HepG2 (cell line): ENCODE measurements around the gene ARIH2. TPM values are rescaled to one million over a fixed set of nuclear protein-coding genes. Genes with fewer than 3 reads are reported as not detected.
A peak's percentile ranks its signal among the peaks of the same experiment; 100 is the strongest.

Experiments used
- CC2D1A ChIP-seq: sonication (generic); formaldehyde crosslinking; IDR thresholded peaks from 2 replicates; pipeline ENCODE4 v1.8.1; 2023; ENCODE audit warnings: mild to moderate bottlenecking, missing genetic modification reagents
- ELF1 ChIP-seq: sonication (generic); formaldehyde crosslinking; IDR thresholded peaks from 2 replicates; pipeline ENCODE4 v1.4.0; 2020; ENCODE audit warnings: missing genetic modification reagents
- FOXK1 ChIP-seq: sonication (generic); formaldehyde crosslinking; IDR thresholded peaks from 2 replicates; pipeline ENCODE4 v1.4.0; 2020; ENCODE audit warnings: low read depth, missing genetic modification reagents, borderline replicate concordance
- GATAD2A ChIP-seq: IDR thresholded peaks from 2 replicates; pipeline ENCODE4 v1.6.1; 2016
- HMGA1 ChIP-seq: sonication (generic); formaldehyde crosslinking; conservative IDR thresholded peaks from 2 replicates; pipeline ENCODE4 v1.4.0; 2020; ENCODE audit warnings: missing genetic modification reagents
- HNRNPL ChIP-seq: fragments of 200-400 bp; formaldehyde crosslinking; IDR thresholded peaks from 2 replicates; pipeline ENCODE4 v1.6.1; 2017; ENCODE audit warnings: mild to moderate bottlenecking, low read depth, low read length
- MAFK ChIP-seq, 2 experiments: IDR thresholded peaks in 1 of 2; conservative IDR thresholded peaks in 1 of 2; 2 replicates each; pipeline ENCODE4 v1.6.1; 2011; ENCODE audit warnings: improper control_type of control experiment in 2 of 2, low read length in 2 of 2
- NR2F6 ChIP-seq, 2 experiments: IDR thresholded peaks; 2 replicates each; pipeline ENCODE4 v1.6.1; 2016; ENCODE audit warnings: antibody characterized with exemption in 1 of 2, mild to moderate bottlenecking in 1 of 2
- SMC3 ChIP-seq: IDR thresholded peaks from 2 replicates; pipeline ENCODE4 v1.6.1; 2011; ENCODE audit warnings: low read length, improper control_type of control experiment
- SP5 ChIP-seq: IDR thresholded peaks from 2 replicates; pipeline ENCODE4 v1.6.1; 2016; ENCODE audit warnings: low read depth, borderline replicate concordance
- ZBTB20 ChIP-seq: sonication (generic); formaldehyde crosslinking; IDR thresholded peaks from 2 replicates; pipeline ENCODE4 v1.8.1; 2023; ENCODE audit warnings: missing genetic modification reagents, low read depth, mild to moderate bottlenecking, borderline replicate concordance
- ZFP41 ChIP-seq: sonication (generic); formaldehyde crosslinking; IDR thresholded peaks from 2 replicates; pipeline ENCODE4 v1.4.0; 2020; ENCODE audit warnings: mild to moderate bottlenecking, missing genetic modification reagents, borderline replicate concordance
- ZMAT3 ChIP-seq: sonication (generic); formaldehyde crosslinking; conservative IDR thresholded peaks from 2 replicates; pipeline ENCODE4 v1.7.0; 2021; ENCODE audit warnings: missing genetic modification reagents
- ZNF441 ChIP-seq: sonication (generic); formaldehyde crosslinking; IDR thresholded peaks from 2 replicates; pipeline ENCODE4 v1.7.0; 2021; ENCODE audit warnings: missing genetic modification reagents, borderline replicate concordance
- ZNF557 ChIP-seq: sonication (generic); formaldehyde crosslinking; IDR thresholded peaks from 2 replicates; pipeline ENCODE4 v1.4.0; 2020; ENCODE audit warnings: missing genetic modification reagents
- polyA plus RNA-seq, 8 experiments: library from polyadenylated mRNA; depleted of rRNA in 3 of 8; stranded (reverse) in 7 of 8; unstranded in 1 of 8; fragments of >200 nt; fragmentation: Illumina TruSeq in 4 of 8; extraction: Trizol in 4 of 8; gene quantifications; 2 replicates each; pipeline versions ENCODE4 v1.2.1 to v1.2.3, GENCODE V29; 2011 to 2016; ENCODE audit warnings: low read depth in 4 of 8, missing spikeins in 1 of 8, mixed read lengths in 1 of 8; ENCODE audit not compliant: insufficient read depth in 1 of 8
- total RNA-seq, 5 experiments: library from RNA; depleted of rRNA; stranded (reverse); fragments of >200 nt; fragmentation: Illumina TruSeq; extraction: Trizol; gene quantifications; 2 replicates each; pipeline ENCODE4 v1.2.3, GENCODE V29; 2016; ENCODE audit warnings: low read depth in 1 of 5
- TF ChIP-seq, protein P1 (sequence below): IDR thresholded peaks from 2 replicates; pipeline ENCODE4 v1.6.1; 2018; ENCODE audit warnings: missing genetic modification reagents, mild to moderate bottlenecking, missing compliant biosample characterization
- TF ChIP-seq, protein P2 (sequence below): sonication (generic); formaldehyde crosslinking; conservative IDR thresholded peaks from 2 replicates; pipeline ENCODE4 v1.4.0; 2020; ENCODE audit warnings: missing genetic modification reagents
- TF ChIP-seq, protein P3 (sequence below): IDR thresholded peaks from 2 replicates; pipeline ENCODE4 v1.6.1; 2012; ENCODE audit warnings: low read depth, low read length, improper control_type of control experiment
- TF ChIP-seq, protein P4 (sequence below): sonication (generic); formaldehyde crosslinking; IDR thresholded peaks from 2 replicates; pipeline ENCODE4 v1.4.0; 2020; ENCODE audit warnings: missing genetic modification reagents, borderline replicate concordance

The ARIH2 gene
- total and polyA plus RNA-seq, 2 of the 13 experiments (the other 11 are each of a cell fraction or from before 2014, with no cell fraction given), result 64.8 to 83.3 TPM

DNA sequence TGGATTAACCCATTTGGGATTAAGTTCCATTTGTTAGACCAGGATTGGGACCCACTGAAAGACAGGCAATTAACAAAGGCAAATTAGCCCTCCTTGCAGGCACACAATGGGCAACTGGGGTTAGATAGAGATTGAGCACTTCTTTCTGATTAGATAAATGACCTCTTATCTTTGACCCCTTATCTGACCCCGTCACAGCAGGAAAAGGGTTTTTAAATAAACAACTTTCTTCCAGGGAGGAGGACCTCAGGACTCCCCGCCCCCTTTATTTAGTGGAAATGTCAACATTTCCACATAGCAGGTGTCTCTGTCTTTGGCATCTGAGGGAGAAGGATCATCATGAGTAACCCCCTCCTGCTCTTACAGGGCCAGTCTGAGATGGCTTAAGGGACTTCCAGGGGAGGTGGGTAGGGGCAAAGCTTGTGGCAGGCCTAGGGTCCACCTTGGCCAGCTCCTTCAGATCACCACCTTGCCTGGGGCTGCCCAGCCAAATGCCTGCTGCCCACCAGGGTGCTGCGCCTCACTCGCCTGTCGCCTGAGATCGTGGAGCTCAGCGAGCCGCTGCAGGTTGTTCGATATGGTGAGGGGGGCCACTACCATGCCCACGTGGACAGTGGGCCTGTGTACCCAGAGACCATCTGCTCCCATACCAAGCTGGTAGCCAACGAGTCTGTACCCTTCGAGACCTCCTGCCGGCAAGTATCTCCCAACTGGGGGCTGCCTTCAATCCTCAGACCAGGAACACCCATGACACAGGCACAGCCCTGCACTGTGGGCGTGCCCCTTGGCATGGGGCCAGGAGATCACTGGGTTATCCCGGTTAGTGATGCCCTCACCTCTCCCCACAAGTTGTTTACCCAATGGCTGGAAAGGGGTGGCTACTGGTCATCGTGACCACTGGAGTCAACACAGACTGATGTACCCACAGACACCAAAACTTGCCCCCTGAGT, 86.0 kb downstream of the ARIH2 start (continued):
- TF ChIP-seq ZFP41 (CRISPR knock-in tag) (no peak), HNRNPL (0 out of 2 replicates have a peak, but pooled peaks have one; percentile 36), ZMAT3 (no peak), ZBTB20 (no peak), SP5 (CRISPR knock-in tag) (peak; percentile 66; the same call in 1 of the 2 replicates), MAFK (conservative IDR thresholded peaks at IDR 0.05 in 1 of 2, IDR thresholded peaks at IDR 0.05 in 1 of 2; ENCODE audit: low read length in 2 of 2) (no peak), ZNF557 (CRISPR knock-in tag) (no peak), CC2D1A (CRISPR knock-in tag) (no peak), ELF1 (CRISPR knock-in tag) (no peak), SMC3 (no peak), GATAD2A (0 out of 2 replicates have a peak, but pooled peaks have one; percentile 25), NR2F6 (IDR thresholded peaks at IDR 0.05) (peak; percentile 83), NR2F6 (CRISPR knock-in tag; IDR thresholded peaks at IDR 0.05) (peak; percentile 64), ZNF441 (no peak), HMGA1 (no peak), FOXK1 (CRISPR knock-in tag) (peak; percentile 14; the same call in 1 of the 2 replicates)
- TF ChIP-seq, protein P1, sequence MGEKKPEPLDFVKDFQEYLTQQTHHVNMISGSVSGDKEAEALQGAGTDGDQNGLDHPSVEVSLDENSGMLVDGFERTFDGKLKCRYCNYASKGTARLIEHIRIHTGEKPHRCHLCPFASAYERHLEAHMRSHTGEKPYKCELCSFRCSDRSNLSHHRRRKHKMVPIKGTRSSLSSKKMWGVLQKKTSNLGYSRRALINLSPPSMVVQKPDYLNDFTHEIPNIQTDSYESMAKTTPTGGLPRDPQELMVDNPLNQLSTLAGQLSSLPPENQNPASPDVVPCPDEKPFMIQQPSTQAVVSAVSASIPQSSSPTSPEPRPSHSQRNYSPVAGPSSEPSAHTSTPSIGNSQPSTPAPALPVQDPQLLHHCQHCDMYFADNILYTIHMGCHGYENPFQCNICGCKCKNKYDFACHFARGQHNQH (CRISPR knock-in tag), result no peak
- TF ChIP-seq, protein P2, sequence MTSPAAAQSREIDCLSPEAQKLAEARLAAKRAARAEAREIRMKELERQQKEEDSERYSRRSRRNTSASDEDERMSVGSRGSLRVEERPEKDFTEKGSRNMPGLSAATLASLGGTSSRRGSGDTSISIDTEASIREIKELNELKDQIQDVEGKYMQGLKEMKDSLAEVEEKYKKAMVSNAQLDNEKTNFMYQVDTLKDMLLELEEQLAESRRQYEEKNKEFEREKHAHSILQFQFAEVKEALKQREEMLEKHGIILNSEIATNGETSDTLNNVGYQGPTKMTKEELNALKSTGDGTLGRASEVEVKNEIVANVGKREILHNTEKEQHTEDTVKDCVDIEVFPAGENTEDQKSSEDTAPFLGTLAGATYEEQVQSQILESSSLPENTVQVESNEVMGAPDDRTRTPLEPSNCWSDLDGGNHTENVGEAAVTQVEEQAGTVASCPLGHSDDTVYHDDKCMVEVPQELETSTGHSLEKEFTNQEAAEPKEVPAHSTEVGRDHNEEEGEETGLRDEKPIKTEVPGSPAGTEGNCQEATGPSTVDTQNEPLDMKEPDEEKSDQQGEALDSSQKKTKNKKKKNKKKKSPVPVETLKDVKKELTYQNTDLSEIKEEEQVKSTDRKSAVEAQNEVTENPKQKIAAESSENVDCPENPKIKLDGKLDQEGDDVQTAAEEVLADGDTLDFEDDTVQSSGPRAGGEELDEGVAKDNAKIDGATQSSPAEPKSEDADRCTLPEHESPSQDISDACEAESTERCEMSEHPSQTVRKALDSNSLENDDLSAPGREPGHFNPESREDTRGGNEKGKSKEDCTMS (CRISPR knock-in tag), result no peak
- TF ChIP-seq, protein P3, sequence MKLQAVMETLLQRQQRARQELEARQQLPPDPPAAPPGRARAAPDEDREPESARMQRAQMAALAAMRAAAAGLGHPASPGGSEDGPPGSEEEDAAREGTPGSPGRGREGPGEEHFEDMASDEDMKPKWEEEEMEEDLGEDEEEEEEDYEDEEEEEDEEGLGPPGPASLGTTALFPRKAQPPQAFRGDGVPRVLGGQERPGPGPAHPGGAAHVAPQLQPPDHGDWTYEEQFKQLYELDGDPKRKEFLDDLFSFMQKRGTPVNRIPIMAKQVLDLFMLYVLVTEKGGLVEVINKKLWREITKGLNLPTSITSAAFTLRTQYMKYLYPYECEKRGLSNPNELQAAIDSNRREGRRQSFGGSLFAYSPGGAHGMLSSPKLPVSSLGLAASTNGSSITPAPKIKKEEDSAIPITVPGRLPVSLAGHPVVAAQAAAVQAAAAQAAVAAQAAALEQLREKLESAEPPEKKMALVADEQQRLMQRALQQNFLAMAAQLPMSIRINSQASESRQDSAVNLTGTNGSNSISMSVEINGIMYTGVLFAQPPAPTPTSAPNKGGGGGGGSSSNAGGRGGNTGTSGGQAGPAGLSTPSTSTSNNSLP, result no peak
- TF ChIP-seq, protein P4, sequence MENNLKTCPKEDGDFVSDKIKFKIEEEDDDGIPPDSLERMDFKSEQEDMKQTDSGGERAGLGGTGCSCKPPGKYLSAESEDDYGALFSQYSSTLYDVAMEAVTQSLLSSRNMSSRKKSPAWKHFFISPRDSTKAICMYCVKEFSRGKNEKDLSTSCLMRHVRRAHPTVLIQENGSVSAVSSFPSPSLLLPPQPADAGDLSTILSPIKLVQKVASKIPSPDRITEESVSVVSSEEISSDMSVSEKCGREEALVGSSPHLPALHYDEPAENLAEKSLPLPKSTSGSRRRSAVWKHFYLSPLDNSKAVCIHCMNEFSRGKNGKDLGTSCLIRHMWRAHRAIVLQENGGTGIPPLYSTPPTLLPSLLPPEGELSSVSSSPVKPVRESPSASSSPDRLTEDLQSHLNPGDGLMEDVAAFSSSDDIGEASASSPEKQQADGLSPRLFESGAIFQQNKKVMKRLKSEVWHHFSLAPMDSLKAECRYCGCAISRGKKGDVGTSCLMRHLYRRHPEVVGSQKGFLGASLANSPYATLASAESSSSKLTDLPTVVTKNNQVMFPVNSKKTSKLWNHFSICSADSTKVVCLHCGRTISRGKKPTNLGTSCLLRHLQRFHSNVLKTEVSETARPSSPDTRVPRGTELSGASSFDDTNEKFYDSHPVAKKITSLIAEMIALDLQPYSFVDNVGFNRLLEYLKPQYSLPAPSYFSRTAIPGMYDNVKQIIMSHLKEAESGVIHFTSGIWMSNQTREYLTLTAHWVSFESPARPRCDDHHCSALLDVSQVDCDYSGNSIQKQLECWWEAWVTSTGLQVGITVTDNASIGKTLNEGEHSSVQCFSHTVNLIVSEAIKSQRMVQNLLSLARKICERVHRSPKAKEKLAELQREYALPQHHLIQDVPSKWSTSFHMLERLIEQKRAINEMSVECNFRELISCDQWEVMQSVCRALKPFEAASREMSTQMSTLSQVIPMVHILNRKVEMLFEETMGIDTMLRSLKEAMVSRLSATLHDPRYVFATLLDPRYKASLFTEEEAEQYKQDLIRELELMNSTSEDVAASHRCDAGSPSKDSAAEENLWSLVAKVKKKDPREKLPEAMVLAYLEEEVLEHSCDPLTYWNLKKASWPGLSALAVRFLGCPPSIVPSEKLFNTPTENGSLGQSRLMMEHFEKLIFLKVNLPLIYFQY (CRISPR knock-in tag), result no peak
